SK-N-SH treated with all-trans-retinoic acid at 6 μM for 48 hours (cell line): ENCODE measurements around the gene MS4A10.

Experiments
- ATAC-seq: fragments of 200-7000 bp; cut with Tn5 transposase; 3 replicates; pipeline ENCODE4 v1.9.1; 2020; ENCODE audit warnings: mild to moderate bottlenecking, moderate library complexity
- BACH2 ChIP-seq: fragments of 250-450 bp; sonication (Bioruptor Pico); IDR thresholded peaks from 2 replicates; pipeline ENCODE4 v1.9.0; 2021; ENCODE audit warnings: mild to moderate bottlenecking, borderline replicate concordance
- ESRRG ChIP-seq: fragments of 250-450 bp; sonication (Bioruptor Pico); IDR thresholded peaks from 2 replicates; pipeline ENCODE4 v1.6.1; 2021; ENCODE audit warnings: mild to moderate bottlenecking
- GLIS3 ChIP-seq: fragments of 250-450 bp; sonication (Bioruptor Pico); IDR thresholded peaks from 2 replicates; pipeline ENCODE4 v1.5.0; 2020; ENCODE audit warnings: mild to moderate bottlenecking, moderate library complexity
- ISL1 ChIP-seq: fragments of 250-450 bp; sonication (Bioruptor Pico); IDR thresholded peaks from 2 replicates; pipeline ENCODE4 v2.1.2; 2022; ENCODE audit warnings: mild to moderate bottlenecking, moderate library complexity
- OSR1 ChIP-seq: fragments of 250-450 bp; sonication (Bioruptor Pico); IDR thresholded peaks from 2 replicates; pipeline ENCODE4 v1.8.0; 2022; ENCODE audit warnings: moderate library complexity, mild to moderate bottlenecking, inconsistent platforms
- POU6F1 ChIP-seq: fragments of 250-450 bp; sonication (Bioruptor Pico); IDR thresholded peaks from 2 replicates; pipeline ENCODE4 v1.8.0; 2021; ENCODE audit warnings: low read depth, mild to moderate bottlenecking, moderate library complexity, borderline replicate concordance
- RARB ChIP-seq: fragments of 250-450 bp; sonication (Bioruptor Pico); IDR thresholded peaks from 2 replicates; pipeline ENCODE4 v1.8.0; 2021; ENCODE audit warnings: mild to moderate bottlenecking, moderate library complexity
- SNAI2 ChIP-seq: fragments of 250-450 bp; sonication (Bioruptor Pico); IDR thresholded peaks from 2 replicates; pipeline ENCODE4 v1.5.0; 2020; ENCODE audit warnings: mild to moderate bottlenecking, moderate library complexity
- TCF4 ChIP-seq: fragments of 250-450 bp; sonication (Bioruptor Pico); IDR thresholded peaks from 2 replicates; pipeline ENCODE4 v1.8.0; 2021; ENCODE audit warnings: mild to moderate bottlenecking, moderate library complexity, borderline replicate concordance
- TOX ChIP-seq: fragments of 250-450 bp; sonication (Bioruptor Pico); IDR thresholded peaks from 2 replicates; pipeline ENCODE4 v1.8.0; 2021; ENCODE audit warnings: mild to moderate bottlenecking, moderate library complexity, borderline replicate concordance
- TSHZ2 ChIP-seq: fragments of 250-450 bp; sonication (Bioruptor Pico); IDR thresholded peaks from 2 replicates; pipeline ENCODE4 v1.5.0; 2020; ENCODE audit warnings: mild to moderate bottlenecking, moderate library complexity
- ZFP3 ChIP-seq: fragments of 250-450 bp; sonication (Bioruptor Pico); IDR thresholded peaks from 2 replicates; pipeline ENCODE4 v1.5.0; 2020; ENCODE audit warnings: mild to moderate bottlenecking, moderate library complexity
- ZFP30 ChIP-seq: fragments of 450-650 bp; formaldehyde crosslinking; IDR thresholded peaks from 2 replicates; pipeline ENCODE4 v1.5.0; 2022; ENCODE audit warnings: mild to moderate bottlenecking, moderate library complexity
- ZNF70 ChIP-seq: fragments of 450-650 bp; formaldehyde crosslinking; IDR thresholded peaks from 2 replicates; pipeline ENCODE4 v1.5.0; 2020; ENCODE audit warnings: mild to moderate bottlenecking, moderate library complexity
- ZNF8 ChIP-seq: fragments of 450-650 bp; formaldehyde crosslinking; IDR thresholded peaks from 2 replicates; pipeline ENCODE4 v1.5.0; 2020; ENCODE audit warnings: mild to moderate bottlenecking, moderate library complexity
- TF ChIP-seq, protein P1 (sequence below): fragments of 250-450 bp; sonication (Bioruptor Pico); IDR thresholded peaks from 2 replicates; pipeline ENCODE4 v1.5.1; 2020; ENCODE audit warnings: low read depth, mild to moderate bottlenecking, moderate library complexity
- TF ChIP-seq, protein P2 (sequence below): fragments of 250-450 bp; sonication (Bioruptor Pico); IDR thresholded peaks from 2 replicates; pipeline ENCODE4 v1.8.0; 2020; ENCODE audit warnings: mild to moderate bottlenecking, moderate library complexity, borderline replicate concordance
- TF ChIP-seq, protein P3 (sequence below): fragments of 250-450 bp; sonication (Bioruptor Pico); IDR thresholded peaks from 2 replicates; pipeline ENCODE4 v1.5.1; 2021; ENCODE audit warnings: mild to moderate bottlenecking, moderate library complexity

The MS4A10 gene

DNA sequence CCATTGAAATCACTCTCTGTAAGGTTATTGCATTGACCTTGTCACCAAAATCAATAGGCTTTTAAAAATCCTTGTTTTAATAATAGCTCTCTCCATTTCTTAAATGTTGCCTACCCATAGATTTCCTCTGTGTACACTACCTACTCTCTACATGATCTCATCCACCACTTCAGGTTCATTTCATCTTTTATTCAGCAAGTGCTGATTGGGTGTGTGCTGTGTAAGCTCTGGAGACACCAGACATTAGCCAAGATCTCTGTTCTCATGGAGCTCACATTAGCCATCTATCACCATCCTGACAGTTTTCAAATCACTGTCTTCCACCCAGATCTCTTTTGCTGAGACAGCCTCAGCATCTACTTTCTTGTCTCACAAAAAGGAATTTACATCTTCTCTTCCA is 4.4 kb upstream of the MS4A10 start (continued):
- TF ChIP-seq OSR1 (CRISPR knock-in tag) (no peak), GLIS3 (CRISPR knock-in tag) (no peak), TSHZ2 (no peak), ZFP3 (CRISPR knock-in tag) (no peak), ZNF8 (CRISPR knock-in tag) (no peak), SNAI2 (no peak), RARB (no peak)

GRCh38 chr11:60781286-60781980 is 3.7 kb upstream of the MS4A10 start:
- no peak for TF ChIP-seq ZNF70 (CRISPR knock-in tag)
- TF ChIP-seq, protein P1, sequence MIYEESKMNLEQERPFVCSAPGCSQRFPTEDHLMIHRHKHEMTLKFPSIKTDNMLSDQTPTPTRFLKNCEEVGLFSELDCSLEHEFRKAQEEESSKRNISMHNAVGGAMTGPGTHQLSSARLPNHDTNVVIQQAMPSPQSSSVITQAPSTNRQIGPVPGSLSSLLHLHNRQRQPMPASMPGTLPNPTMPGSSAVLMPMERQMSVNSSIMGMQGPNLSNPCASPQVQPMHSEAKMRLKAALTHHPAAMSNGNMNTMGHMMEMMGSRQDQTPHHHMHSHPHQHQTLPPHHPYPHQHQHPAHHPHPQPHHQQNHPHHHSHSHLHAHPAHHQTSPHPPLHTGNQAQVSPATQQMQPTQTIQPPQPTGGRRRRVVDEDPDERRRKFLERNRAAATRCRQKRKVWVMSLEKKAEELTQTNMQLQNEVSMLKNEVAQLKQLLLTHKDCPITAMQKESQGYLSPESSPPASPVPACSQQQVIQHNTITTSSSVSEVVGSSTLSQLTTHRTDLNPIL (CRISPR knock-in tag), result no peak
- TF ChIP-seq TSHZ2, result no peak
- no peak for TF ChIP-seq ISL1 (CRISPR knock-in tag)
- no peak for TF ChIP-seq POU6F1 (CRISPR knock-in tag)
- TF ChIP-seq RARB, result no peak
- ATAC-seq, result no peak

- TF ChIP-seq BACH2, result no peak
- no peak for ATAC-seq
Measured at GRCh38 chr11:60781981-60782316, 3.2 kb upstream of the MS4A10 start.

GRCh38 chr11:60782393-60783140 is 2.6 kb upstream of the MS4A10 start:
- no peak for ATAC-seq

More at GRCh38 chr11:60782393-60783140, 2.6 kb upstream of the MS4A10 start:
- TF ChIP-seq, protein P2, sequence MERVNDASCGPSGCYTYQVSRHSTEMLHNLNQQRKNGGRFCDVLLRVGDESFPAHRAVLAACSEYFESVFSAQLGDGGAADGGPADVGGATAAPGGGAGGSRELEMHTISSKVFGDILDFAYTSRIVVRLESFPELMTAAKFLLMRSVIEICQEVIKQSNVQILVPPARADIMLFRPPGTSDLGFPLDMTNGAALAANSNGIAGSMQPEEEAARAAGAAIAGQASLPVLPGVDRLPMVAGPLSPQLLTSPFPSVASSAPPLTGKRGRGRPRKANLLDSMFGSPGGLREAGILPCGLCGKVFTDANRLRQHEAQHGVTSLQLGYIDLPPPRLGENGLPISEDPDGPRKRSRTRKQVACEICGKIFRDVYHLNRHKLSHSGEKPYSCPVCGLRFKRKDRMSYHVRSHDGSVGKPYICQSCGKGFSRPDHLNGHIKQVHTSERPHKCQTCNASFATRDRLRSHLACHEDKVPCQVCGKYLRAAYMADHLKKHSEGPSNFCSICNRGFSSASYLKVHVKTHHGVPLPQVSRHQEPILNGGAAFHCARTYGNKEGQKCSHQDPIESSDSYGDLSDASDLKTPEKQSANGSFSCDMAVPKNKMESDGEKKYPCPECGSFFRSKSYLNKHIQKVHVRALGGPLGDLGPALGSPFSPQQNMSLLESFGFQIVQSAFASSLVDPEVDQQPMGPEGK (CRISPR knock-in tag), result no peak
- no peak for TF ChIP-seq ZFP30 (CRISPR knock-in tag)
- TF ChIP-seq TOX, result no peak
- TF ChIP-seq SNAI2, result no peak
- TF ChIP-seq ESRRG, result no peak
- TF ChIP-seq TSHZ2, result no peak
- TF ChIP-seq ISL1 (CRISPR knock-in tag), result no peak
- TF ChIP-seq TCF4 (CRISPR knock-in tag), result no peak
- TF ChIP-seq, protein P1 (CRISPR knock-in tag), result no peak
- TF ChIP-seq, protein P3, sequence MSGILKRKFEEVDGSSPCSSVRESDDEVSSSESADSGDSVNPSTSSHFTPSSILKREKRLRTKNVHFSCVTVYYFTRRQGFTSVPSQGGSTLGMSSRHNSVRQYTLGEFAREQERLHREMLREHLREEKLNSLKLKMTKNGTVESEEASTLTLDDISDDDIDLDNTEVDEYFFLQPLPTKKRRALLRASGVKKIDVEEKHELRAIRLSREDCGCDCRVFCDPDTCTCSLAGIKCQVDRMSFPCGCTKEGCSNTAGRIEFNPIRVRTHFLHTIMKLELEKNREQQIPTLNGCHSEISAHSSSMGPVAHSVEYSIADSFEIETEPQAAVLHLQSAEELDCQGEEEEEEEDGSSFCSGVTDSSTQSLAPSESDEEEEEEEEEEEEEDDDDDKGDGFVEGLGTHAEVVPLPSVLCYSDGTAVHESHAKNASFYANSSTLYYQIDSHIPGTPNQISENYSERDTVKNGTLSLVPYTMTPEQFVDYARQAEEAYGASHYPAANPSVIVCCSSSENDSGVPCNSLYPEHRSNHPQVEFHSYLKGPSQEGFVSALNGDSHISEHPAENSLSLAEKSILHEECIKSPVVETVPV (CRISPR knock-in tag), result no peak
